B cell (primary cell): ENCODE data around the gene MESP2. TPM values are rescaled to one million over a fixed set of nuclear protein-coding genes. Genes with fewer than 3 reads are reported as not detected.

Experiments
- ATAC-seq: fragments of 200-7000 bp; cut with Tn5 transposase; one replicate; pipeline ENCODE4 v1.10.0; 2021; ENCODE audit warnings: low read depth, mild to moderate bottlenecking, moderate number of reproducible peaks, moderate library complexity
- CTCF ChIA-PET: fragments of 350-600 bp; sonication (Branson Sonifier 250); formaldehyde crosslinking; loops from one replicate; lab custom pipeline; 2021; ENCODE audit warnings: antibody characterized with exemption, inconsistent platforms; lab: Charles Lee
- POLR2A ChIA-PET: fragments of 350-600 bp; sonication (Branson Sonifier 250); formaldehyde crosslinking; loops from one replicate; lab custom pipeline; 2021; ENCODE audit warnings: antibody characterized with exemption; lab: Charles Lee
- DNase-seq: peaks from one replicate; pipeline ENCODE4 v3.0.0; 2013
- H2AFZ ChIP-seq: 2 replicates; pipeline ENCODE4 v1.6.1; 2012; ENCODE audit warnings: mild to moderate bottlenecking, low read depth, low read length; ENCODE audit not compliant: insufficient read depth, poor library complexity, severe bottlenecking
- H3K27ac ChIP-seq, 2 donors: 1 replicate in 1 of 2; 2 replicates in 1 of 2; pipeline ENCODE4 v1.5.1; 2012 to 2013; ENCODE audit warnings: low read length in 2 of 2, mild to moderate bottlenecking in 2 of 2, moderate library complexity in 1 of 2
- H3K27me3 ChIP-seq, 4 experiments: fragments of 200-600 bp in 1 of 4; sonication (generic) in 1 of 4; replicated peaks in 1 of 4; 1 replicate in 2 of 4; 2 replicates in 2 of 4; pipeline versions ENCODE4 v1.6.1 to v1.7.0; 2013 to 2016; ENCODE audit warnings: low read length in 3 of 4, mild to moderate bottlenecking in 2 of 4, mixed read lengths in 1 of 4, moderate library complexity in 1 of 4; ENCODE audit not compliant: insufficient read depth in 4 of 4, control insufficient read depth in 3 of 4; ENCODE audit errors: control extremely low read depth in 1 of 4
- H3K36me3 ChIP-seq, 2 experiments: replicated peaks in 1 of 2; 1 replicate in 1 of 2; 2 replicates in 1 of 2; pipeline versions ENCODE4 v1.6.1 to v1.7.1; 2013; ENCODE audit warnings: low read length in 1 of 2; ENCODE audit not compliant: insufficient read depth in 2 of 2, control insufficient read depth in 1 of 2; ENCODE audit errors: control extremely low read depth in 1 of 2, extremely low read depth in 1 of 2
- H3K4me1 ChIP-seq, 2 donors: fragments of 200-600 bp in 1 of 2; sonication (generic) in 1 of 2; 1 replicate in 1 of 2; 2 replicates in 1 of 2; pipeline versions ENCODE4 v1.5.1 to v1.6.1; 2013 to 2017; ENCODE audit warnings: low read length in 2 of 2; ENCODE audit not compliant: control insufficient read depth in 2 of 2, insufficient read depth in 2 of 2
- H3K4me2 ChIP-seq: replicated peaks from 2 replicates; pipeline ENCODE3; 2012; ENCODE audit warnings: mild to moderate bottlenecking, low read depth, low read length; ENCODE audit not compliant: poor library complexity, severe bottlenecking
- H3K4me3 ChIP-seq, 5 experiments: fragments of 200-600 bp in 1 of 5; sonication (generic) in 1 of 5; 1 replicate in 3 of 5; 2 replicates in 2 of 5; pipeline versions ENCODE4 v1.5.1 to v1.7.0; 2011 to 2016; ENCODE audit warnings: low read length in 4 of 5, mild to moderate bottlenecking in 4 of 5, low read depth in 2 of 5, control low read depth in 1 of 5, moderate library complexity in 1 of 5; ENCODE audit not compliant: insufficient read depth in 1 of 5; ENCODE audit errors: control extremely low read depth in 1 of 5, extremely low read depth in 1 of 5
- H3K79me2 ChIP-seq: fragments of 200-600 bp; sonication (generic); one replicate; pipeline ENCODE4 v1.6.0; 2016; ENCODE audit warnings: low read length; ENCODE audit not compliant: control insufficient read depth, insufficient read depth
- H3K9ac ChIP-seq: fragments of 200-600 bp; sonication (generic); 2 replicates; pipeline ENCODE4 v1.6.1; 2017; ENCODE audit warnings: mild to moderate bottlenecking, low read length, moderate library complexity
- H3K9me3 ChIP-seq, 3 donors: one replicate each; pipeline versions ENCODE4 v1.6.1 to v1.7.1; 2013; ENCODE audit warnings: low read length in 2 of 3; ENCODE audit not compliant: control insufficient read depth in 2 of 3, insufficient read depth in 1 of 3; ENCODE audit errors: control extremely low read depth in 1 of 3
- H4K20me1 ChIP-seq: 2 replicates; pipeline ENCODE4 v1.6.0; 2012; ENCODE audit warnings: mild to moderate bottlenecking, low read length; ENCODE audit not compliant: insufficient read depth, control insufficient read depth, poor library complexity, severe bottlenecking
- H3K27ac Mint-ChIP-seq: one replicate; pipeline ENCODE4 v1.8.0; 2021; ENCODE audit warnings: mixed read lengths
- H3K27me3 Mint-ChIP-seq: one replicate; pipeline ENCODE4 v1.8.0; 2021; ENCODE audit warnings: mixed read lengths
- H3K4me1 Mint-ChIP-seq: one replicate; pipeline ENCODE4 v1.8.0; 2021; ENCODE audit warnings: mixed read lengths
- H3K4me3 Mint-ChIP-seq: one replicate; pipeline ENCODE4 v1.8.0; 2021; ENCODE audit warnings: mixed read lengths
- H3K9me3 Mint-ChIP-seq: one replicate; pipeline ENCODE4 v1.8.0; 2022; ENCODE audit warnings: mixed read lengths; ENCODE audit not compliant: insufficient read depth
- CTCF ChIP-seq: fragments of 200-600 bp; IDR thresholded peaks from one replicate; pipeline ENCODE4 v1.8.0; 2022; ENCODE audit warnings: antibody characterized with exemption, mild to moderate bottlenecking
- EZH2 ChIP-seq: IDR thresholded peaks from 2 replicates; pipeline ENCODE4 v1.6.1; 2012; ENCODE audit warnings: borderline replicate concordance, low read depth, mild to moderate bottlenecking, moderate library complexity, low read length; ENCODE audit not compliant: insufficient read depth, poor library complexity, severe bottlenecking
- WGBS: methylation state at CpG from one replicate; pipeline ENCODE4 v1.1.5; 2013; ENCODE audit warnings: missing lambda C conversion rate; ENCODE audit not compliant: insufficient coverage; 5-methylcytosine and 5-hydroxymethylcytosine counted together
- intact Hi-C: fragments of 100-400 bp; cut with micrococcal nuclease; formaldehyde crosslinking; loops from one replicate; pipeline ENCODE4 v1.10.0; 2022
- polyA plus RNA-seq: library from polyadenylated mRNA; depleted of rRNA; stranded (reverse); fragments of >200 nt; gene quantifications from 2 replicates; pipeline ENCODE4 v1.2.3, GENCODE V29; 2012
- total RNA-seq, 2 donors: library from RNA; stranded (reverse); fragments of 120-200 nt in 1 of 2; gene quantifications; 1 replicate in 1 of 2; 2 replicates in 1 of 2; pipeline versions ENCODE4 v1.2.3 to v1.2.4, GENCODE V29; 2013 to 2022

The MESP2 gene
- total and polyA plus RNA-seq, 2 donors (not counting 1 experiment from before 2014, with no cell fraction given), result not detected

GRCh38 chr15:89818287-89818686 lies 42.2 kb downstream of the MESP2 start:
- H3K27me3 ChIP-seq, result peaks cover 0 to 37% (median 24%) of the 10 kb centered on the region in 4 experiments
- ATAC-seq (no peak), DNase-seq (no peak)
- peaks cover 54% of the 10 kb centered on the region for H3K27me3 Mint-ChIP-seq
- H3K9ac ChIP-seq, result no peak overlapping the region
- H3K4me2 ChIP-seq, result no peak overlapping the region
- WGBS, result 94% methylated on average over 6 of the region's 10 CpGs
- no peaks in the 10 kb centered on the region for H3K9me3 Mint-ChIP-seq
- peaks cover 12% of the 10 kb centered on the region for H3K4me1 Mint-ChIP-seq
- H3K4me3 ChIP-seq, result no peak overlapping the region
- TF ChIP-seq EZH2 (no peak), CTCF (no peak)
- H4K20me1 ChIP-seq, result no peaks in the 10 kb centered on the region
- intact Hi-C loops, result no loop called here
- H3K4me3 Mint-ChIP-seq, result no peak overlapping the region
- peaks cover 0 to 15% (median 0%) of the 10 kb centered on the region in 3 donors for H3K9me3 ChIP-seq
- no peaks in the 10 kb centered on the region for H3K79me2 ChIP-seq
- no peak overlapping the region for H3K27ac Mint-ChIP-seq
- no peaks in the 10 kb centered on the region for H3K36me3 ChIP-seq
- peaks cover 14 to 17% of the 10 kb centered on the region in 2 donors for H3K4me1 ChIP-seq
- H2AFZ ChIP-seq, result no peak overlapping the region
- ChIA-PET POLR2A (no interaction called here), CTCF (no interaction called here)
- H3K27ac ChIP-seq, result no peak overlapping the region

GRCh38 chr15:89820666-89821611 lies 44.8 kb downstream of the MESP2 start:
- no peak overlapping the region for H3K27ac ChIP-seq
- H3K27me3 ChIP-seq, result peaks cover 0 to 17% (median 7%) of the 10 kb centered on the region in 4 experiments
- WGBS, result 50% methylated on average over 4 of the region's 12 CpGs
- no peaks in the 10 kb centered on the region for H3K36me3 ChIP-seq
- no peak overlapping the region for H3K4me3 Mint-ChIP-seq
- H3K9me3 ChIP-seq, result peaks cover 0 to 4% (median 0%) of the 10 kb centered on the region in 3 donors
- H3K4me3 ChIP-seq, result peak overlapping the region in 1 of 5 experiments; percentile 11
- peaks cover 6 to 13% of the 10 kb centered on the region in 2 donors for H3K4me1 ChIP-seq
- no peak for DNase-seq
- H3K9ac ChIP-seq, result no peak overlapping the region
- POLR2A ChIA-PET, result no interaction called here
- TF ChIP-seq EZH2 (no peak), CTCF (no peak)
- H3K79me2 ChIP-seq, result no peaks in the 10 kb centered on the region
- CTCF ChIA-PET, result no interaction called here
- no peaks in the 10 kb centered on the region for H3K9me3 Mint-ChIP-seq
- no peak overlapping the region for H2AFZ ChIP-seq
- H3K27ac Mint-ChIP-seq, result no peak overlapping the region
- peaks cover 13% of the 10 kb centered on the region for H3K4me1 Mint-ChIP-seq
- H4K20me1 ChIP-seq, result no peaks in the 10 kb centered on the region
- intact Hi-C loops, result no loop called here
- H3K27me3 Mint-ChIP-seq, result peaks cover 45% of the 10 kb centered on the region
- no peak overlapping the region for H3K4me2 ChIP-seq
- no peak for ATAC-seq
